IPS-20b (cell line): ENCODE results near the gene CD28.

ENCODE experiments used
- H3K27ac ChIP-seq: one replicate; pipeline ENCODE4 v1.5.1; 2013; ENCODE audit warnings: low read length
- H3K27me3 ChIP-seq: 2 replicates; pipeline ENCODE4 v1.6.1; 2013; ENCODE audit warnings: mild to moderate bottlenecking, low read length, inconsistent platforms; ENCODE audit not compliant: insufficient read depth
- H3K36me3 ChIP-seq: 2 replicates; pipeline ENCODE4 v1.6.1; 2013; ENCODE audit warnings: low read depth, mild to moderate bottlenecking, inconsistent platforms, low read length, moderate library complexity; ENCODE audit not compliant: insufficient read depth
- H3K4me1 ChIP-seq: 2 replicates; pipeline ENCODE4 v1.6.1; 2013; ENCODE audit warnings: mild to moderate bottlenecking, control low read depth, inconsistent platforms, low read length, moderate library complexity; ENCODE audit not compliant: insufficient read depth
- H3K4me3 ChIP-seq: 2 replicates; pipeline ENCODE4 v1.5.1; 2013; ENCODE audit warnings: mild to moderate bottlenecking, low read length, inconsistent platforms
- H3K9ac ChIP-seq: 2 replicates; pipeline ENCODE4 v1.6.1; 2013; ENCODE audit warnings: low read depth, mild to moderate bottlenecking, inconsistent platforms, low read length, moderate library complexity
- H3K9me3 ChIP-seq: 2 replicates; pipeline ENCODE4 v1.6.1; 2013; ENCODE audit warnings: mild to moderate bottlenecking, low read depth, low read length, inconsistent platforms; ENCODE audit not compliant: insufficient read depth

The CD28 gene

GRCh38 chr2:203672856-203673255, 33.6 kb upstream of the CD28 start:
- H3K4me3 ChIP-seq, result no peak overlapping the region

GRCh38 chr2:203673933-203674332, 32.5 kb upstream of the CD28 start:
- Histone ChIP-seq H3K9me3 (no peaks in the 10 kb centered on the region), H3K27me3 (no peaks in the 10 kb centered on the region), H3K36me3 (no peaks in the 10 kb centered on the region), H3K9ac (no peak overlapping the region), H3K4me3 (no peak overlapping the region), H3K4me1 (no peaks in the 10 kb centered on the region), H3K27ac (no peak overlapping the region)

More at GRCh38 chr2:203672856-203673255, 33.6 kb upstream of the CD28 start:
- Histone ChIP-seq H3K9me3 (no peaks in the 10 kb centered on the region), H3K36me3 (no peaks in the 10 kb centered on the region), H3K27ac (no peak overlapping the region), H3K4me1 (no peaks in the 10 kb centered on the region), H3K9ac (no peak overlapping the region), H3K27me3 (no peaks in the 10 kb centered on the region)

GRCh38 chr2:203675086-203675485, 31.4 kb upstream of the CD28 start:
- H3K36me3 ChIP-seq, result no peaks in the 10 kb centered on the region
- no peaks in the 10 kb centered on the region for H3K27me3 ChIP-seq
- no peaks in the 10 kb centered on the region for H3K9me3 ChIP-seq
- H3K4me1 ChIP-seq, result no peaks in the 10 kb centered on the region
- no peak overlapping the region for H3K27ac ChIP-seq
- H3K4me3 ChIP-seq, result no peak overlapping the region
- H3K9ac ChIP-seq, result no peak overlapping the region

GRCh38 chr2:203678971-203679370, 27.5 kb upstream of the CD28 start:
- no peak overlapping the region for H3K27ac ChIP-seq
- no peaks in the 10 kb centered on the region for H3K27me3 ChIP-seq
- no peaks in the 10 kb centered on the region for H3K36me3 ChIP-seq
- H3K9ac ChIP-seq, result no peak overlapping the region
- no peak overlapping the region for H3K4me3 ChIP-seq
- no peaks in the 10 kb centered on the region for H3K9me3 ChIP-seq
- no peaks in the 10 kb centered on the region for H3K4me1 ChIP-seq

- Histone ChIP-seq H3K9ac (no peak overlapping the region), H3K27ac (no peak overlapping the region), H3K4me3 (no peak overlapping the region), H3K36me3 (no peaks in the 10 kb centered on the region), H3K4me1 (no peaks in the 10 kb centered on the region), H3K9me3 (no peaks in the 10 kb centered on the region), H3K27me3 (no peaks in the 10 kb centered on the region)
Measured at GRCh38 chr2:203679401-203679800, 27.0 kb upstream of the CD28 start.

GRCh38 chr2:203681978-203682377, 24.5 kb upstream of the CD28 start:
- Histone ChIP-seq H3K4me3 (no peak overlapping the region), H3K9ac (no peak overlapping the region), H3K27me3 (no peaks in the 10 kb centered on the region), H3K27ac (no peak overlapping the region), H3K36me3 (no peaks in the 10 kb centered on the region), H3K9me3 (no peaks in the 10 kb centered on the region), H3K4me1 (no peaks in the 10 kb centered on the region)

GRCh38 chr2:203682688-203683130, 23.7 kb upstream of the CD28 start:
- Histone ChIP-seq H3K27ac (no peak overlapping the region), H3K36me3 (no peaks in the 10 kb centered on the region), H3K4me3 (no peak overlapping the region), H3K27me3 (no peaks in the 10 kb centered on the region), H3K4me1 (no peaks in the 10 kb centered on the region), H3K9me3 (no peaks in the 10 kb centered on the region), H3K9ac (no peak overlapping the region)

GRCh38 chr2:203683421-203683820, 23.0 kb upstream of the CD28 start:
- no peak overlapping the region for H3K27ac ChIP-seq
- H3K9ac ChIP-seq, result no peak overlapping the region
- no peaks in the 10 kb centered on the region for H3K4me1 ChIP-seq
- H3K9me3 ChIP-seq, result no peaks in the 10 kb centered on the region
- H3K4me3 ChIP-seq, result no peak overlapping the region
- H3K36me3 ChIP-seq, result no peaks in the 10 kb centered on the region
- H3K27me3 ChIP-seq, result no peaks in the 10 kb centered on the region

- H3K9ac ChIP-seq, result no peak overlapping the region
- H3K27ac ChIP-seq, result no peak overlapping the region
Measured at GRCh38 chr2:203683932-203684556, 22.4 kb upstream of the CD28 start.

GRCh38 chr2:203685081-203685621, 21.3 kb upstream of the CD28 start:
- no peak overlapping the region for H3K4me3 ChIP-seq
- H3K9me3 ChIP-seq, result no peaks in the 10 kb centered on the region
- H3K4me1 ChIP-seq, result no peaks in the 10 kb centered on the region
- no peak overlapping the region for H3K9ac ChIP-seq
- H3K27me3 ChIP-seq, result no peaks in the 10 kb centered on the region
- H3K36me3 ChIP-seq, result no peaks in the 10 kb centered on the region
- H3K27ac ChIP-seq, result no peak overlapping the region

More at GRCh38 chr2:203683932-203684556, 22.4 kb upstream of the CD28 start:
- Histone ChIP-seq H3K36me3 (no peaks in the 10 kb centered on the region), H3K4me1 (no peaks in the 10 kb centered on the region), H3K9me3 (no peaks in the 10 kb centered on the region), H3K27me3 (no peaks in the 10 kb centered on the region), H3K4me3 (no peak overlapping the region)

GRCh38 chr2:203685789-203686420, 20.5 kb upstream of the CD28 start:
- Histone ChIP-seq H3K9ac (no peak overlapping the region), H3K27me3 (no peaks in the 10 kb centered on the region), H3K27ac (no peak overlapping the region), H3K4me1 (no peaks in the 10 kb centered on the region), H3K9me3 (no peaks in the 10 kb centered on the region), H3K4me3 (no peak overlapping the region), H3K36me3 (no peaks in the 10 kb centered on the region)

- no peaks in the 10 kb centered on the region for H3K27me3 ChIP-seq
- no peaks in the 10 kb centered on the region for H3K9me3 ChIP-seq
- no peaks in the 10 kb centered on the region for H3K36me3 ChIP-seq
- H3K27ac ChIP-seq, result no peak overlapping the region
- no peaks in the 10 kb centered on the region for H3K4me1 ChIP-seq
- no peak overlapping the region for H3K4me3 ChIP-seq
- H3K9ac ChIP-seq, result no peak overlapping the region
Measured at GRCh38 chr2:203687165-203687564, 19.3 kb upstream of the CD28 start.
